HCT116 (cell line): ENCODE measurements around the gene CHST1. TPM values are rescaled to one million over a fixed set of nuclear protein-coding genes. Genes with fewer than 3 reads are reported as not detected.

ENCODE experiments used
- ATAC-seq: fragments of 200-7000 bp; cut with Tn5 transposase; 2 replicates; pipeline ENCODE4 v1.9.1; 2020; ENCODE audit warnings: mild to moderate bottlenecking, moderate library complexity
- BruUV-seq: library from RNA; stranded (reverse); fragments of 400-500 nt; replicated peaks from 2 replicates; lab custom pipeline; 2021; lab: Mats Ljungman, UMichigan
- CTCF ChIA-PET: fragments of 300-600 bp; sonication (Branson Sonifier 250); formaldehyde crosslinking; loops from one replicate; lab custom pipeline; 2021; ENCODE audit warnings: antibody characterized with exemption; lab: Charles Lee
- POLR2A ChIA-PET: fragments of 300-600, 350-600 bp; sonication (Branson Sonifier 250); formaldehyde crosslinking; loops from one replicate; lab custom pipeline; 2021; ENCODE audit warnings: antibody characterized with exemption; lab: Charles Lee
- RAD21 ChIA-PET, 2 experiments: fragments of 300-600 bp; sonication (Branson Sonifier 250); formaldehyde crosslinking; loops; one replicate each; lab custom pipeline; 2023; ENCODE audit warnings: low total read pairs in 2 of 2; ENCODE audit not compliant: uncharacterized antibody in 2 of 2, unreplicated experiment in 2 of 2, low non-redundant PET in 1 of 2; lab: Charles Lee
- DNase-seq: peaks from one replicate; pipeline ENCODE4 v3.0.0-alpha.2; 2010; ENCODE audit warnings: low read depth, low spot score
- H2AFZ ChIP-seq: fragments of 200-600 bp; shearing (Covaris generic), sonication (generic); 2 replicates; pipeline ENCODE4 v1.6.1; 2017; ENCODE audit warnings: low read depth, mixed run types, mixed read lengths, antibody characterized with exemption, low read length; ENCODE audit not compliant: poor library complexity, severe bottlenecking
- H3K27ac ChIP-seq: 2 replicates; pipeline ENCODE4 v1.5.1; 2012; ENCODE audit warnings: low read depth, low read length
- H3K27me3 ChIP-seq: fragments of 200-600 bp; sonication (generic); 2 replicates; pipeline ENCODE4 v1.6.1; 2016; ENCODE audit warnings: mixed run types, low read length, mixed read lengths; ENCODE audit not compliant: insufficient read depth
- H3K36me3 ChIP-seq, 2 experiments: fragments of 200-500 bp in 1 of 2; fragments of 200-600 bp in 1 of 2; sonication (Bioruptor generic) in 1 of 2; sonication (generic) in 1 of 2; 2 replicates each; pipeline versions ENCODE4 v1.5.1 to v1.6.1; 2014 to 2016; ENCODE audit warnings: low read length in 2 of 2, inconsistent platforms in 1 of 2, mixed read lengths in 1 of 2, mixed run types in 1 of 2; ENCODE audit not compliant: insufficient read depth in 2 of 2, control insufficient read depth in 1 of 2
- H3K4me1 ChIP-seq, 2 experiments: fragments of 200-600 bp in 1 of 2; sonication (generic) in 1 of 2; 2 replicates each; pipeline versions ENCODE4 v1.5.1 to v1.6.1; 2012 to 2017; ENCODE audit warnings: low read length in 2 of 2, inconsistent platforms in 1 of 2, mild to moderate bottlenecking in 1 of 2, mixed read lengths in 1 of 2, mixed run types in 1 of 2, moderate library complexity in 1 of 2; ENCODE audit not compliant: insufficient read depth in 2 of 2, control insufficient read depth in 1 of 2
- H3K4me2 ChIP-seq: fragments of 200-600 bp; sonication (generic); 2 replicates; pipeline ENCODE4 v1.6.1; 2017; ENCODE audit warnings: mixed run types, low read length, mixed read lengths
- H3K4me3 ChIP-seq, 2 experiments: fragments of 200-600 bp in 1 of 2; sonication (generic) in 1 of 2; replicated peaks in 1 of 2; 2 replicates each; pipeline ENCODE4 v1.5.1; 2011 to 2016; ENCODE audit warnings: low read length in 2 of 2, control low read depth in 1 of 2, low read depth in 1 of 2, mild to moderate bottlenecking in 1 of 2, mixed read lengths in 1 of 2, mixed run types in 1 of 2
- H3K79me2 ChIP-seq: fragments of 200-600 bp; sonication (generic); 2 replicates; pipeline ENCODE4 v1.6.1; 2017; ENCODE audit warnings: mild to moderate bottlenecking, mixed run types, low read length, moderate library complexity, mixed read lengths; ENCODE audit not compliant: insufficient read depth
- H3K9ac ChIP-seq: fragments of 200-600 bp; sonication (generic); 2 replicates; pipeline ENCODE4 v1.6.1; 2016; ENCODE audit warnings: low read length, mixed read lengths
- H3K9me2 ChIP-seq: fragments of 200-600 bp; sonication (generic), shearing (Covaris generic); 2 replicates; pipeline ENCODE4 v1.6.1; 2017; ENCODE audit warnings: mixed run types, mild to moderate bottlenecking, moderate library complexity; ENCODE audit not compliant: insufficient read depth
- H3K9me3 ChIP-seq, 2 experiments: fragments of 200-500 bp in 1 of 2; fragments of 200-600 bp in 1 of 2; sonication (Bioruptor generic) in 1 of 2; sonication (generic) in 1 of 2; 2 replicates each; pipeline ENCODE4 v1.6.1; 2014 to 2017; ENCODE audit warnings: low read length in 2 of 2, mixed read lengths in 2 of 2, inconsistent platforms in 1 of 2, low read depth in 1 of 2, mild to moderate bottlenecking in 1 of 2, mixed run types in 1 of 2, moderate library complexity in 1 of 2; ENCODE audit not compliant: control insufficient read depth in 1 of 2, insufficient read depth in 1 of 2
- H4K20me1 ChIP-seq: fragments of 200-600 bp; sonication (generic), shearing (Covaris generic); 2 replicates; pipeline ENCODE4 v1.6.1; 2017; ENCODE audit warnings: mixed run types, mild to moderate bottlenecking, moderate library complexity; ENCODE audit not compliant: insufficient read depth
- ELF1 ChIP-seq: IDR thresholded peaks from 2 replicates; pipeline ENCODE4 v1.6.1; 2012; ENCODE audit warnings: low read depth, borderline replicate concordance
- EZH2 ChIP-seq: fragments of 200-600 bp; sonication (generic); IDR thresholded peaks from 2 replicates; pipeline ENCODE4 v1.6.1; 2017; ENCODE audit warnings: antibody characterized with exemption, mixed run types
- SRF ChIP-seq: IDR thresholded peaks from 2 replicates; pipeline ENCODE4 v1.6.1; 2012; ENCODE audit warnings: low read depth
- YY1 ChIP-seq: IDR thresholded peaks from 2 replicates; pipeline ENCODE4 v1.6.1; 2011; ENCODE audit warnings: low read length, low read depth, moderate library complexity, mild to moderate bottlenecking; ENCODE audit not compliant: insufficient replicate concordance; ENCODE audit errors: extremely low read depth
- ZFX ChIP-seq: fragments of 450-650 bp; IDR thresholded peaks from 2 replicates; pipeline ENCODE4 v1.6.1; 2017
- ZNF274 ChIP-seq: fragments of 200-500 bp; sonication (Bioruptor generic); IDR thresholded peaks from 2 replicates; pipeline ENCODE4 v1.6.1; 2014; ENCODE audit warnings: mild to moderate bottlenecking, low read depth, low read length, inconsistent platforms
- intact Hi-C: fragments of 100-400 bp; cut with micrococcal nuclease; formaldehyde crosslinking; loops from 2 replicates; pipeline ENCODE4 v1.10.0; 2022
- total RNA-seq: library from RNA; stranded (reverse); gene quantifications from one replicate; pipeline ENCODE4 v1.2.1, GENCODE V29; 2021; ENCODE audit not compliant: unreplicated experiment
- TF ChIP-seq, protein P1 (sequence below), 3 experiments: fragments of 200-600 bp in 1 of 3; sonication (generic) in 1 of 3; IDR thresholded peaks in 2 of 3; conservative IDR thresholded peaks in 1 of 3; 2 replicates each; pipeline ENCODE4 v1.5.1; 2012 to 2017; ENCODE audit warnings: low read depth in 2 of 3, low read length in 2 of 3, antibody characterized with exemption in 1 of 3, borderline replicate concordance in 1 of 3, control low read depth in 1 of 3, mild to moderate bottlenecking in 1 of 3, mixed read lengths in 1 of 3, mixed run types in 1 of 3, moderate library complexity in 1 of 3; ENCODE audit not compliant: insufficient read depth in 1 of 3
- TF ChIP-seq, protein P2 (sequence below): IDR thresholded peaks from 2 replicates; pipeline ENCODE4 v1.6.1; 2012

Gene CHST1
- total RNA-seq, 1 experiment from 2014 or later: 0.69 TPM

DNA sequence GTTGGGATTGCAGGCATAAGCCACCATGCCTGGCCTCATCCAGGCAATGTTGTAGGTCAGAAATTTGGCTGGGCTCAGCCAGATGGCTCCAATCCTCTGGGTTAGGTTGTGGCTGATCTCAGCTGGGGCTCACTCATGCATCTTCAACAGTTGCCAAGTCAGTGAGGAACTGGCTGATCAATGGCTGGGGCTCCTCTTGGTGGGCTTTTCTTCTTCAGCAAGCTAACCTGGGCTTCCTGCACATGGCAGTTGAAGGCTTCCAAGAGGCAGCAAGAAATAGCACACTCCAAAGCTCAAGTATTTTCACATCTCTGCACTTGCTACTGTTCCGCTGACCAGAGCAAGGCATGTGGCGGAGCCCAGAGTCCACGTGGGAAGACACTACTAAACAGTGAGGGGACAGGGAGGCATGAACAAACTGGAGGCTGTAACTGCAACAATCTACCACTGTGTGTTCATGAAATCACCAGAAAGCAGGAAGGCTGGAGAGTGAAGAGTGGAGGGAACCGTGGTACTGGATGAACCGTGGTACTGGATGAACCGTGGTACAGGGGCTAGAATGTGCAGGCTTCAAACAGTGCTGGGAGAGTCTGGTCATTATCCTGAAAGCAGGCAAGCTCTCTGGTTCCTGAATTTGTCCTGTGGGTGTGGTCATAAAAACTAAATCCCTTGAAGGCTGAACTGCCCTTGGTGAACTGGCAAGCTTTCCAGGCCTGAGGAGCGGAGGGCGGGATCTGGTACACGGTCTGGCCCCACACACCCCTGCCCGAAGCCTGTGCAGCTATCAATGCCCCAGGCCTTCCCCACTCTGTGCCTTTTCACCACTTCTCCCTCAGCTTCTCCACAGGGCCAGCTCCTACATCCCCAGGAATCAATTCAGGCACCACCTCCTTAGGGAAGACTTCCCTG, 20.2 kb downstream of the CHST1 start:
- DNase-seq: no peak
- no peaks in the 10 kb centered on the region for H4K20me1 ChIP-seq
- H3K4me3 ChIP-seq: no peak overlapping the region
- no peak for ATAC-seq
- CTCF ChIA-PET: interaction anchor here (1.6 kb wide), 1 partner anchor 10 kb away, joined by 9 read pairs; no protein-coding TSS in a partner anchor
- intact Hi-C loops: no loop called here
- H3K9ac ChIP-seq: no peak overlapping the region
- no TSS peak for BruUV-seq
- H3K9me2 ChIP-seq: no peaks in the 10 kb centered on the region
- TF ChIP-seq ZNF274 (no peak), ZFX (no peak), ELF1 (no peak), YY1 (no peak), EZH2 (no peak), SRF (no peak)
- TF ChIP-seq, protein P1, sequence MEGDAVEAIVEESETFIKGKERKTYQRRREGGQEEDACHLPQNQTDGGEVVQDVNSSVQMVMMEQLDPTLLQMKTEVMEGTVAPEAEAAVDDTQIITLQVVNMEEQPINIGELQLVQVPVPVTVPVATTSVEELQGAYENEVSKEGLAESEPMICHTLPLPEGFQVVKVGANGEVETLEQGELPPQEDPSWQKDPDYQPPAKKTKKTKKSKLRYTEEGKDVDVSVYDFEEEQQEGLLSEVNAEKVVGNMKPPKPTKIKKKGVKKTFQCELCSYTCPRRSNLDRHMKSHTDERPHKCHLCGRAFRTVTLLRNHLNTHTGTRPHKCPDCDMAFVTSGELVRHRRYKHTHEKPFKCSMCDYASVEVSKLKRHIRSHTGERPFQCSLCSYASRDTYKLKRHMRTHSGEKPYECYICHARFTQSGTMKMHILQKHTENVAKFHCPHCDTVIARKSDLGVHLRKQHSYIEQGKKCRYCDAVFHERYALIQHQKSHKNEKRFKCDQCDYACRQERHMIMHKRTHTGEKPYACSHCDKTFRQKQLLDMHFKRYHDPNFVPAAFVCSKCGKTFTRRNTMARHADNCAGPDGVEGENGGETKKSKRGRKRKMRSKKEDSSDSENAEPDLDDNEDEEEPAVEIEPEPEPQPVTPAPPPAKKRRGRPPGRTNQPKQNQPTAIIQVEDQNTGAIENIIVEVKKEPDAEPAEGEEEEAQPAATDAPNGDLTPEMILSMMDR (IDR thresholded peaks at IDR 0.05 in 2 of 3, conservative IDR thresholded peaks at IDR 0.05 in 1 of 3; ENCODE audit: borderline replicate concordance in 1 of 3, insufficient read depth in 1 of 3, low read depth in 2 of 3, low read length in 2 of 3): no peak
- TF ChIP-seq, protein P2, sequence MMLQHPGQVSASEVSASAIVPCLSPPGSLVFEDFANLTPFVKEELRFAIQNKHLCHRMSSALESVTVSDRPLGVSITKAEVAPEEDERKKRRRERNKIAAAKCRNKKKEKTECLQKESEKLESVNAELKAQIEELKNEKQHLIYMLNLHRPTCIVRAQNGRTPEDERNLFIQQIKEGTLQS: no peak
- H3K27me3 ChIP-seq: peaks cover 21% of the 10 kb centered on the region; the same call in 1 of the 2 replicates
- no peak overlapping the region for H2AFZ ChIP-seq
- H3K27ac ChIP-seq: no peak overlapping the region
- no peak overlapping the region for H3K4me2 ChIP-seq
- H3K9me3 ChIP-seq: no peaks in the 10 kb centered on the region
- no peaks in the 10 kb centered on the region for H3K79me2 ChIP-seq
- POLR2A ChIA-PET: no interaction called here
- RAD21 ChIA-PET: interaction anchor here in 1 of 2 experiments (0.5 kb wide), 1 partner anchor 568 kb away, joined by 3 read pairs; no protein-coding TSS in a partner anchor
- H3K36me3 ChIP-seq: no peaks in the 10 kb centered on the region
- H3K4me1 ChIP-seq: no peaks in the 10 kb centered on the region
